A673 (cell line): Measurements from ENCODE around the gene HMCN1. TPM values are rescaled to one million over a fixed set of nuclear protein-coding genes. Genes with fewer than 3 reads are reported as not detected.

Experiments
- BruUV-seq: library from RNA; stranded (reverse); fragments of 400-500 nt; replicated peaks from 2 replicates; lab custom pipeline; 2021; lab: Mats Ljungman, UMichigan
- CTCF ChIA-PET: fragments of 300-600 bp; sonication (Branson Sonifier 250); formaldehyde crosslinking; loops from one replicate; lab custom pipeline; 2022; ENCODE audit warnings: antibody characterized with exemption; lab: Charles Lee
- POLR2A ChIA-PET: fragments of 300-600 bp; sonication (Branson Sonifier 250); formaldehyde crosslinking; loops from one replicate; lab custom pipeline; 2022; ENCODE audit warnings: antibody characterized with exemption; ENCODE audit not compliant: low non-redundant PET; lab: Charles Lee
- DNase-seq: peaks from one replicate; pipeline ENCODE4 v3.0.0-alpha.2; 2015; ENCODE audit warnings: low spot score
- H3K27ac ChIP-seq: fragments of 200-600 bp; sonication (generic); 2 replicates; pipeline ENCODE4 v1.5.1; 2016; ENCODE audit warnings: mixed run types, low read depth, mild to moderate bottlenecking, mixed read lengths, antibody characterized with exemption, low read length; ENCODE audit not compliant: poor library complexity, severe bottlenecking
- H3K27me3 ChIP-seq: fragments of 200-600 bp; sonication (generic); replicated peaks from 2 replicates; pipeline ENCODE4 v1.6.1; 2017; ENCODE audit warnings: mixed run types, low read depth, mild to moderate bottlenecking, mixed read lengths, antibody characterized with exemption, low read length; ENCODE audit not compliant: insufficient read depth, poor library complexity
- H3K36me3 ChIP-seq: fragments of 200-600 bp; sonication (generic); 2 replicates; pipeline ENCODE4 v1.6.1; 2016; ENCODE audit warnings: mixed run types, mild to moderate bottlenecking, mixed read lengths, antibody characterized with exemption, low read length; ENCODE audit not compliant: insufficient read depth, poor library complexity, severe bottlenecking
- H3K4me1 ChIP-seq: fragments of 200-600 bp; sonication (generic); 2 replicates; pipeline ENCODE4 v1.6.1; 2017; ENCODE audit warnings: mixed run types, mild to moderate bottlenecking, mixed read lengths, antibody characterized with exemption, low read length; ENCODE audit not compliant: insufficient read depth, poor library complexity, severe bottlenecking
- H3K4me3 ChIP-seq: fragments of 200-600 bp; sonication (generic); 2 replicates; pipeline ENCODE4 v1.5.1; 2016; ENCODE audit warnings: low read depth, mixed run types, mild to moderate bottlenecking, mixed read lengths, low read length; ENCODE audit not compliant: poor library complexity, severe bottlenecking
- H3K9me3 ChIP-seq: fragments of 200-600 bp; sonication (generic); 2 replicates; pipeline ENCODE4 v1.6.1; 2016; ENCODE audit warnings: mixed run types, low read depth, mild to moderate bottlenecking, mixed read lengths, antibody characterized with exemption, low read length; ENCODE audit not compliant: poor library complexity, severe bottlenecking
- CTCF ChIP-seq: fragments of 300-800, 200-600 bp; sonication (generic); conservative IDR thresholded peaks from 2 replicates; pipeline ENCODE4 v1.5.1; 2017; ENCODE audit warnings: low read depth, mild to moderate bottlenecking, antibody characterized with exemption, low read length, moderate library complexity, mixed read lengths
- EZH2 ChIP-seq: fragments of 200-600 bp; sonication (generic); IDR thresholded peaks from 2 replicates; pipeline ENCODE4 v1.6.1; 2017; ENCODE audit warnings: borderline replicate concordance, low read depth, mild to moderate bottlenecking, mixed read lengths, antibody characterized with exemption, low read length; ENCODE audit not compliant: poor library complexity, severe bottlenecking
- intact Hi-C: fragments of 100-400 bp; cut with micrococcal nuclease; formaldehyde crosslinking; loops from one replicate; pipeline ENCODE4 v1.10.0; 2022; ENCODE audit not compliant: unreplicated experiment
- total RNA-seq: library from RNA; stranded (reverse); gene quantifications from 2 replicates; pipeline ENCODE4 v1.2.3, GENCODE V29; 2021

The HMCN1 gene
- total RNA-seq, 1 experiment from 2014 or later, result 134 TPM

DNA sequence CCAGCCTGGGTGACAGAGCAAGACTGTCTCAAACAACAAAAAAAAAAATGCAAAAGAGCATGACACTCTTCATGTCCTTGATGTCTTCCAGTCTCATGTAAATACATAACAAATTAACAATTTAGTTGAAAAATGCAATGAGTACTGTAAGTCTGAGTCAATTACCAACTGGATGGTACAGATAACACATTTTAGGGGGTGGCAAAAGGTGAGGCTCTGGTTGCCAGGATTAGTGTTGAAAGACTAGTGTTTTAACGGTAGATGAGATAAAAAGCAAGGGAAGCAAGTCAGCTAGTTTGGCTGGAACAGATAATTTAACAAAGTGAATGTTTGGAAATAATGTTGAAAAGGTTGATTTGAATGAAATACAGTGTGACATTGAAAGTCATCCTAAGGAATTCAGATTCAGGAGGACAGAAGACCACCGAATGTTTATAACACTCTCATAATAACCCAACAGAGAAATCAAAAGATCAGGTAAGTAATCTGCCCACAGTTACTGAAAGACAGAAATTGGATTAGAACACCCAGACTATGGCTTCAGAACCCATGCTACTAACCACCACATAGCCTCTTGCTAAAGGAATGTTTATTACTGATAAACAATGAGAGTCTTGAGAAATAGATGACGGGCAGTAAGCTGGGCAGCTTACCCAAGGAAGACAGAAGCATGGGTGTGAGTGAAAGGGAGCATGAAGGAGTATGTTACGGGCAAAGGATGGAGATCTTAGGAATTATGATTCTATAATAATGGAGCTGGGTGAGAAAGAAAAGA is 312.4 kb downstream of the HMCN1 start:
- ChIA-PET CTCF (no interaction called here), POLR2A (no interaction called here)
- BruUV-seq, result no TSS peak
- no peak for TF ChIP-seq CTCF
- no peak for TF ChIP-seq EZH2
- intact Hi-C loops, result no loop called here
- Histone ChIP-seq H3K27me3 (no peaks in the 10 kb centered on the region), H3K4me1 (no peaks in the 10 kb centered on the region), H3K9me3 (no peaks in the 10 kb centered on the region), H3K27ac (no peak overlapping the region), H3K36me3 (peaks cover 67% of the 10 kb centered on the region), H3K4me3 (no peak overlapping the region)
- no peak for DNase-seq

DNA sequence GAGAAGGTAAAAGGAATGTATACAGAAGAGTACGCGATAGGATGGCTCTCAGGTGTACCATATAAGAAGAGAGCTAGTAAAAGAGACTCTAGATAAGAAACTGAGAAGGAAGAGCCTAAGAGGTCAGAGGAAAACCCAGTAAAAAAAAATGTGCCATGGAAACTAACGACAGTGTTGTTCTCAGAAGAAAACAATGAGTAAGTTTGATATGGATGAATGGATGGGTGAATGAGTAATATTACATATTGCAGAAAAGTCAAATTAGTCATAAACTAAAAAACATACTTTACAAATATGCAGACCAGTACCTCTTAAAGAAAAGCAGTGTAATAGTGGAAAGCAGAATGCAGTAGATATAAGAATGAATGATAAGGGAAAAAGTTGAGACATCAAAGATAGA is 316.2 kb downstream of the HMCN1 start:
- DNase-seq, result no peak
- H3K4me3 ChIP-seq, result no peak overlapping the region
- H3K27ac ChIP-seq, result no peak overlapping the region
- intact Hi-C loops, result no loop called here
- no peaks in the 10 kb centered on the region for H3K4me1 ChIP-seq
- H3K36me3 ChIP-seq, result peaks cover 74% of the 10 kb centered on the region
- no peaks in the 10 kb centered on the region for H3K9me3 ChIP-seq
- H3K27me3 ChIP-seq, result no peaks in the 10 kb centered on the region
- TF ChIP-seq EZH2 (no peak), CTCF (no peak)
- ChIA-PET POLR2A (no interaction called here), CTCF (no interaction called here)
- BruUV-seq, result no TSS peak

GRCh38 chr1:186054003-186054402 is 319.8 kb downstream of the HMCN1 start:
- TF ChIP-seq CTCF, result no peak
- TF ChIP-seq EZH2, result no peak
- no peak overlapping the region for H3K4me3 ChIP-seq
- H3K9me3 ChIP-seq, result no peaks in the 10 kb centered on the region
- H3K4me1 ChIP-seq, result peaks cover 23% of the 10 kb centered on the region
- H3K27me3 ChIP-seq, result no peaks in the 10 kb centered on the region
- CTCF ChIA-PET, result no interaction called here
- no peak overlapping the region for H3K27ac ChIP-seq
- no TSS peak for BruUV-seq
- no peak for DNase-seq
- intact Hi-C loops, result no loop called here
- POLR2A ChIA-PET, result no interaction called here
- H3K36me3 ChIP-seq, result peaks cover 69% of the 10 kb centered on the region
